Breast epithelium (tissue), 3 donors: ENCODE measurements around the gene LPO.

Experiments used
- POLR2A ChIP-seq: fragments of 450-650 bp; IDR thresholded peaks from one replicate; pipeline ENCODE4 v1.6.1; 2016; ENCODE audit warnings: antibody characterized with exemption, mild to moderate bottlenecking, moderate library complexity
- POLR2AphosphoS5 ChIP-seq, 3 donors: sonication (generic); formaldehyde crosslinking; IDR thresholded peaks; one replicate each; pipeline ENCODE4 v1.6.1; 2017; ENCODE audit warnings: antibody characterized with exemption in 3 of 3
- TF ChIP-seq, protein P1 (sequence below), 3 donors: fragments of 450-650 bp; IDR thresholded peaks; one replicate each; pipeline ENCODE4 v1.5.1; 2016 to 2017; ENCODE audit warnings: antibody characterized with exemption in 3 of 3, mild to moderate bottlenecking in 3 of 3, moderate library complexity in 3 of 3

DNA sequence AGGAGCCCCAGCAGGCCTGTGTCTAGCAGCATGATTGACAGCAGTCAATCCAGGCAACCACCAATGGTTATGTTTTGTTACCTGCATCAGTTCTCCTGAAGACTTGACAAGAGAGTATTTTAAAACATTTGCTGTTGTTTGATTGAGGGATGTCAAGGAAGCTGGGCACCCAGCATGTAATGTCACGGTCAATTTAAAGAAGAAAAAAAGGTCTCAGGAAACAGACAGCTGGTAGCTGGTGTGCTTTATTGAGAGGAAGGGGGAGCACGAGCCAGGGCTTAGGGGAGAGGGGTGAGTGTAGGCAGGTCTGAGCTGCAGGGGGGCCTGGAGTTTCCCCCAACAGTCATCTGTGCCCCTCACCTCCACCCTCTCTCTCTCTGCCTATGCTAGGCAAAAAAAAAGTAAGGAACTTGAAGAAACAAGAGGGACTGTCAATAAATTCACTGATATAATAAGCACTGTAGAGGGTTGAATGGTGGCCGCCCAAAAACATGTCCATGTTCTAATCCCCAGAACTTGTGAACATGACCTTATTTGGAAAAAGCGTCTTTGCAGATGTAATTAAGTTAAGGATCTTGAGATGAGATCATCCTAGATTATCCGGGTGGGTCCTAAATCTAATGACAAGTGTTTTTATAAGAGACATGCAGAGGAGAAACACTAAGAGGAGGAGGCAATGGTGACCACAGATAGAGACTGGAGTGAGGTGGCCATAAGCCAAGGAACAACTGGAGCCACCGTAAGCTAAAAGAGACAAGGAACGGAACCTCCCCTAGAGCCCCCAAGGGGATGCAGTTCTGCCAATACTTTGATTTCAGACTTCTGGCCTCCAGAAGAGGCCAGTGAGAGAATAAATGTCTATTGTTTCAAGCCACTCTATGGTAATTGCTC, 75.7 kb downstream of the LPO start:
- TF ChIP-seq, protein P1, sequence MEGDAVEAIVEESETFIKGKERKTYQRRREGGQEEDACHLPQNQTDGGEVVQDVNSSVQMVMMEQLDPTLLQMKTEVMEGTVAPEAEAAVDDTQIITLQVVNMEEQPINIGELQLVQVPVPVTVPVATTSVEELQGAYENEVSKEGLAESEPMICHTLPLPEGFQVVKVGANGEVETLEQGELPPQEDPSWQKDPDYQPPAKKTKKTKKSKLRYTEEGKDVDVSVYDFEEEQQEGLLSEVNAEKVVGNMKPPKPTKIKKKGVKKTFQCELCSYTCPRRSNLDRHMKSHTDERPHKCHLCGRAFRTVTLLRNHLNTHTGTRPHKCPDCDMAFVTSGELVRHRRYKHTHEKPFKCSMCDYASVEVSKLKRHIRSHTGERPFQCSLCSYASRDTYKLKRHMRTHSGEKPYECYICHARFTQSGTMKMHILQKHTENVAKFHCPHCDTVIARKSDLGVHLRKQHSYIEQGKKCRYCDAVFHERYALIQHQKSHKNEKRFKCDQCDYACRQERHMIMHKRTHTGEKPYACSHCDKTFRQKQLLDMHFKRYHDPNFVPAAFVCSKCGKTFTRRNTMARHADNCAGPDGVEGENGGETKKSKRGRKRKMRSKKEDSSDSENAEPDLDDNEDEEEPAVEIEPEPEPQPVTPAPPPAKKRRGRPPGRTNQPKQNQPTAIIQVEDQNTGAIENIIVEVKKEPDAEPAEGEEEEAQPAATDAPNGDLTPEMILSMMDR (IDR thresholded peaks at IDR 0.05), result no peak
- TF ChIP-seq POLR2A (no peak), POLR2AphosphoS5 (IDR thresholded peaks at IDR 0.05) (no peak)
